Omental fat pad (tissue), 4 donors: Measurements from ENCODE around the gene ITPRID1. TPM values are rescaled to one million over a fixed set of nuclear protein-coding genes. Genes with fewer than 3 reads are reported as not detected.

Experiments
- ATAC-seq: fragments of 150-250 bp; one replicate; pipeline ENCODE4 v1.9.1; 2016; ENCODE audit warnings: mild to moderate bottlenecking, moderate library complexity; ENCODE audit not compliant: low FRiP score
- DNase-seq: peaks from one replicate; pipeline ENCODE4 v3.0.0-alpha.2; 2019; ENCODE audit warnings: low spot score
- total RNA-seq, 4 donors: library from RNA; depleted of rRNA; stranded (reverse); fragments of >200 nt; gene quantifications; one replicate each; pipeline ENCODE4 v1.1.0, GENCODE V29; 2016
- TF ChIP-seq, protein P1 (sequence below), 3 donors: fragments of 450-650 bp; IDR thresholded peaks; one replicate each; pipeline ENCODE4 v1.5.1; 2016 to 2017; ENCODE audit warnings: antibody characterized with exemption in 3 of 3, mild to moderate bottlenecking in 3 of 3, moderate library complexity in 2 of 3

The ITPRID1 gene
- total RNA-seq, 4 donors from 2014 or later = not detected

DNA sequence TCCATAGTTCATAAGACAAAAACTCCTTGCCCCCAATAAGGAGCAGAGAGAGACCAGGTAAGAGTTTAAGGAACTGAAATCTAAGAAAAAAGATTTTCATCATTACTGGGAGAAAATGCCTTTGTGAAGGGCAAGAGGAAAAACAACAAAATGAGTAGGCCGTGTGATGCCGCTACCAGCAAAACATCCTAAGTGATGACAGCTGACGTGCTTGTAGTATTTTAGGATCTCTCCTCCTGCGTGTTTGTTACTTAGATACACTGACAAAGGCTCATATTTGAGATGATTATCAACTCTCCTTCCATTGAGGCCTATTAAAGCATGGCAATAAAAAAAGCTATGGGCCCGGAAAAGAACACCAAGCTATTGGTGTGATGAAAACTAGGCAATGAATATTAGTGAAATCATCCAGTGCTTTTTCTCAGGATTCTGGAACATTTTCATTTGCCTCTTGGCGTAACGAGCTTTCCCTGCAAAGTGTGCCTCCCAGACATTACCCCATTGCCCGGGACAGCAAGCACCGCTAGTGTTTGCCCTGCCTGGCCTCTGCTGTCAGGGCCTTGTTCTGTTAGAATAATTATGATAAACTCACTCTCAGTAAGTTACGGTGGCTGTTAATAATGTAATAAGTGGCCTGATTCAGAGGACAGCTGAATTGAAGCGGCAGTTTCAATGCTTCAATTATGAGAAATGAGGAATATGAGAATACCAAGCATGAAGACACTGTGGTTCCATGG lies 36.8 kb upstream of the ITPRID1 start:
- ATAC-seq (no peak), DNase-seq (no peak)
- TF ChIP-seq, protein P1, sequence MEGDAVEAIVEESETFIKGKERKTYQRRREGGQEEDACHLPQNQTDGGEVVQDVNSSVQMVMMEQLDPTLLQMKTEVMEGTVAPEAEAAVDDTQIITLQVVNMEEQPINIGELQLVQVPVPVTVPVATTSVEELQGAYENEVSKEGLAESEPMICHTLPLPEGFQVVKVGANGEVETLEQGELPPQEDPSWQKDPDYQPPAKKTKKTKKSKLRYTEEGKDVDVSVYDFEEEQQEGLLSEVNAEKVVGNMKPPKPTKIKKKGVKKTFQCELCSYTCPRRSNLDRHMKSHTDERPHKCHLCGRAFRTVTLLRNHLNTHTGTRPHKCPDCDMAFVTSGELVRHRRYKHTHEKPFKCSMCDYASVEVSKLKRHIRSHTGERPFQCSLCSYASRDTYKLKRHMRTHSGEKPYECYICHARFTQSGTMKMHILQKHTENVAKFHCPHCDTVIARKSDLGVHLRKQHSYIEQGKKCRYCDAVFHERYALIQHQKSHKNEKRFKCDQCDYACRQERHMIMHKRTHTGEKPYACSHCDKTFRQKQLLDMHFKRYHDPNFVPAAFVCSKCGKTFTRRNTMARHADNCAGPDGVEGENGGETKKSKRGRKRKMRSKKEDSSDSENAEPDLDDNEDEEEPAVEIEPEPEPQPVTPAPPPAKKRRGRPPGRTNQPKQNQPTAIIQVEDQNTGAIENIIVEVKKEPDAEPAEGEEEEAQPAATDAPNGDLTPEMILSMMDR (IDR thresholded peaks at IDR 0.05) = no peak

DNA sequence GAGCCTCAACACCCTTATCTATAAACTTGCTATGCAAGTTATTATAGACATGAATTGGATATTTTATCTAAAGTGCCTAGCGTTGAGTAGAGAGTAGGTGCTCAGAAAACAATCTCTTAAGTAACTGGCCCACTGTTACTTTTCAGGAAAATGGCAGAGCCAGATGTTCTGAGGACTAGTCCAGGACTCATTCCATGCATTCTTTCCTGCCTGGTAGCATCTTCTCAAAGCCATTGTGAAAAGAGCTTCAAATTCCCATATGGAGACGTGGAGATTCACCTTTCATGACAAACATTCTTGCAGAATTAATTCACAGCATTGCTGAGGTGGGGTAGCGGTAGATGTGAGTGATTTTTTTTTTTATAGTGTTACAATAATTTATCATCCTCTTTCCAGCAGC lies 35.9 kb upstream of the ITPRID1 start:
- no peak for DNase-seq
- ATAC-seq = no peak
- TF ChIP-seq, protein P1 (IDR thresholded peaks at IDR 0.05) = no peak

DNA sequence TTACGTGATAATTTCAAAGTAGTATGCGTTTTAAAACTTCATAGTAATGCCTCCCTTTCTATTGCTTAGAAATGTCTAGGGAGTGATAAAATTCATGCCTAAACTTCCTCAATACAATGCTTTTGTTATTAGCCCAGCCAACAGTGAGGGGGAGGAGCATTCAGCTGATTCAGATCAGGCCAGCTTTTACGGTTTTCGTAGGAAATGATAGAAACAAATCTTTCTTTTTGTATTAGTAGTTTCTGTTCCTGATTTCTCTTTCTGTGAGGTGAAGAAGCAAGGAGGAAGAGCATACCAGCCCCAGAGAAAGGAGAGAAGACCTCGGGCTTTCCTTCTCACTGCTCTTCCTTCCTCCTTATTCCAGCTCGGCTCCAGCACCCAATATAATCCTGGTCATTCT lies 35.2 kb upstream of the ITPRID1 start:
- ATAC-seq (no peak), DNase-seq (no peak)
- TF ChIP-seq, protein P1 (IDR thresholded peaks at IDR 0.05) = no peak

DNA sequence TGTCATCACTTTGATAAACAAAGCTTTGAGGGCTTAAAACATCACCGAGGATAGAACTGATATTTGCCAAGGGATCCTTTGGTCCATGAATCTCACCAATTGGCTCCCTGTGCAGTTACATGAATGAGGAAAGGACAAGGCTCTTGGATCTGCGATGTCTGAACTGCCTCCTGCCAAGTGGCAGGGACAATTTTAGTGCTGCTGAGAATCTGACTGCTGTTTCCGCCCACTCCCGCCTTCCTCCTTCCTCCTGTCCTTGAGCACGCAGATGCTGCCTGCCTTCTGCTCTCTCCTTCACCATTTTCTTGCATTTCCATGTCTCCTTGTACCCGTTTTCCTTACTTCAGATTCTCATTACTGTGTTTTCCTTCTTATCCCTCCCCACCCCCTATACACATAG lies 26.8 kb upstream of the ITPRID1 start:
- no peak for DNase-seq
- TF ChIP-seq, protein P1 (IDR thresholded peaks at IDR 0.05) = no peak
- no peak for ATAC-seq

DNA sequence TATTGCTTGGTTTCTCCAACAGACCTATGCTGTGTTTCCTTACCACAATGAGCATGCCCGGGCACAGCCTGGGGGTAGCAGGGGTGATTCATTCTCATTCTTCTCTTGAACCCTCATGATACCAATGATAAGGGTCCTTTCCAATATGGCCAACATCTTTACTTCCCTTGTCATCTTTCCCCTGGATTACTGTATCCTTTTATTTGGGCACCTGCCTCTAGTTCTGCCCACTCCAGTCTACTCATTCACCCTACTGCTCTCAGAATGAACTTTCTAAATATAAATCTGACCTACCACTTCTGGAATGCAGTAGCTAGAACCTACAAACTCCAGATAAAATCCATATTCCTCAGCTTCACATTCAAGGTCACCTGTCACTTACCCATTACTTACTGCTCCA lies 26.4 kb upstream of the ITPRID1 start:
- DNase-seq (no peak), ATAC-seq (no peak)
- TF ChIP-seq, protein P1 (IDR thresholded peaks at IDR 0.05) = no peak

DNA sequence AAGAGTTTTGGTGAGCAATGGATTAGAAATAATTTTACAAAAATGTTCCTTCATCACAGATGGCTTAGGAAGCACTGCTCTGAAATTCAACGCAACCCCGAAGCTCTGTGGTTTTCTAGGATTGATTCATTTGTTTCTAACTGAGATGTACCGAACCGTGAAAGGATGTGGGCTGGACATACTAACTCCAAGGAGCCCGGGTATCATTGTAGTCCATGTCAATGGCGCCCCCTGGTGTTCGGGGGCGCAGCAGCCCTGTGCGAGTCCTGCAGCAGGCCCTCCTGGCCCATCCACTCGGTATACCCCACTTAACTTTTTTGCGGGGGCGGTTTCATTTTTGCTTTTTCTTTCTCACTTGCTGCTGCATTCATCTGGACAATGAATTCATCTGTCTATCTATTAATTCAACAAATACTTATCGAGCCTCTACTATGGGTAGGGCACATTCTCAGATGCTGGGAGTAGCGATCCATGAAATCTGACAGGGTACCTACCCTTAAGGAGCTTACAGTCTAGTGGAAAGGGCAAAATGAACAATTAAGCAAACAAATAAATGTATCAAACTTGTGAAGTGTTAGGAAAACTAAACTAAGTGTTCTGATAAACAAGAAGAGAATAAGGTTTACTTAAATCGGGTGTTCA lies 25.2 kb upstream of the ITPRID1 start:
- ATAC-seq (no peak), DNase-seq (peak; percentile 31)
- TF ChIP-seq, protein P1 (IDR thresholded peaks at IDR 0.05) = no peak
